ENCODE data around the gene SCAF1. TPM values are rescaled to one million over a fixed set of nuclear protein-coding genes. Genes with fewer than 3 reads are reported as not detected.

Gene SCAF1
- total RNA-seq, 1 experiment from 2014 or later = 6.2 TPM

DNA sequence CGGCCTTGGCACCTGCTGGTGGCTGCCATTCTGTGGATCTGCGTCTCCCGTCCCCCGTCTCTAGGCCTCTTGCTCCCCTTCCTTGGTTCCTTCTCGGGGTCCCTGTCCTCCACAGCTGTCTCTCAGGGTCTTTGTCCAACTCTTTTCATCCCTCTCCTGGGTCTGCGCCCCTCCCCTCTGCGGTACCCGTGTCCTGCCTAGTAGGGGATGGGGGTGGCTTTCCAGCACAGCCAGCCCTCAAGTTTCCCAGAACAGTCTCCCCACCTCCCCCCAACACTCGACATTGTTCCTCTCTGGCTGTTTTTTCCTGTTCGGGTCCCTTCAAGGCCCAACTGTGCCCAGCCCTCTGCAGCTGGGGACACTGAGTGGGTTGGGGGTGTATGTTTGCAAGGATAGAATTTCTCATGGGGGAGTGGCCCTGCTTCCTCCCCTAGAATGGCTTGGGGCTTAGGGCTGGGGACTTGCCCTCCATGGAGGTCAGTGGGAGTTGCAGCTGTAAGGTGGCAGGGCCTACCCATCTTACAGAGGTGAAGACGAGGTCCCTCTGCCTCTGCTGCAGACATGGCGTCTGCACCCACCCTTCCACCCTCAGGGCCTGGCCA lies 46.6 kb downstream of the SCAF1 start:
- in situ Hi-C loops (cut with HindIII; ENCODE audit: low pct_unique_long_range_greater_than_20kb, low sequenced_read_pairs) = no loop called here
- no peak for DNase-seq (ENCODE audit: low read depth, low spot score)

GRCh38 chr19:49689133-49690078 lies 47.4 kb downstream of the SCAF1 start, which contains the start of gene ADM5:
Gene ADM5 (plus strand): TSS chr19:49689594. CDS start chr19:49689838, 244 bp downstream.
- no peak for DNase-seq (ENCODE audit: low read depth, low spot score)
- in situ Hi-C loops (cut with HindIII; ENCODE audit: low pct_unique_long_range_greater_than_20kb, low sequenced_read_pairs) = no loop called here

- in situ Hi-C loops (cut with HindIII; ENCODE audit: low pct_unique_long_range_greater_than_20kb, low sequenced_read_pairs) = no loop called here
- DNase-seq (ENCODE audit: low read depth, low spot score) = no peak
These were observed 48.2 kb downstream of the SCAF1 start for GRCh38 chr19:49690079-49690655.

- in situ Hi-C loops (cut with HindIII; ENCODE audit: low pct_unique_long_range_greater_than_20kb, low sequenced_read_pairs) = no loop called here
- no peak for DNase-seq (ENCODE audit: low read depth, low spot score)
These were observed 48.7 kb downstream of the SCAF1 start, which contains the start of gene CPT1C for GRCh38 chr19:49690656-49691242. Gene CPT1C (plus strand): TSS chr19:49691116. CDS start chr19:49692253, 1,137 bp downstream.

DNA sequence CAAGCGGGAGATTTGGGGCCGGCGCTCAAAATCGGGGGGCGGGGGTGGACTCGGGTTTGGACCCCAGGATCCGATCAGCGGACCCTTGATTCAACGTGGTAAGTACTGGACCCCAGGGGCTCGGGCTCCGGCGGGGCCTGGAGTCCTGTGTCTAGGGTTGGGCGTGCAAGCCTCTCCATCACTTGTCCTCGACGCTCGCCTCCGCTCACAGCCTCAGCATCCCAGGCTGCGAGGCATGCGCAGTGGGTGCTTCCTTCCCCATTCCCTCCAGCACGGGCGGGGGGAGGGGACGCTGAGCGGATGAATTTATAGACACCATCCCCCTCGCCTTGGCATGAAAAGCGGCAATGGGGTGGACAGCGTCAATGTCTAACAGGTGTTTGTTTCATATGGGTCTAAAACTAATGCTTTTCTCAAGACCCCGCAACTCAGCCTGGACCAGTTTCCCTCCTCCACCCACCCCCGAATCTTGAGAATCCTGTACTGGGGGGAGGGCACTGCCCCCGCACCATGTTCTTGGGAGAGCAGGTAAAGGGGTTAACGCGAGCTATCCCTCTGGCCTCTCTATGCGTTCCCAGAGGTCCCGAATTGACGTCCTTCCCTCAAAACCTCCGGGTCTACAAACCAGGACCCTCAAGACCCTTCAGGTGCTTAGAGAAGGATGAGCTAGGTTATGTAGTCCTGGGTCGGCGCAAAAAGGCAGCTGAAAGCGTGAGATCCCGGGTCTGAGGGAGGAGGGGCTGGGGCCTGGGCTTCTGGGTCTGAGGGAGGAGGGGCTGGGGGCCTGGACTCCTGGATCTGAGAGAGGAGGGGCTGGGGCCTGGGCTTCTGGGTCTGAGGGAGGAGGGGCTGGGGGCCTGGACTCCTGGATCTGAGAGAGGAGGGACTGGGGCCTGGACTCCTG lies 49.5 kb downstream of the SCAF1 start:
- in situ Hi-C loops (cut with HindIII; ENCODE audit: low pct_unique_long_range_greater_than_20kb, low sequenced_read_pairs) = no loop called here
- no peak for DNase-seq (ENCODE audit: low read depth, low spot score)

- in situ Hi-C loops (cut with HindIII; ENCODE audit: low pct_unique_long_range_greater_than_20kb, low sequenced_read_pairs) = no loop called here
- no peak for DNase-seq (ENCODE audit: low read depth, low spot score)
These were observed 50.1 kb downstream of the SCAF1 start for GRCh38 chr19:49692147-49692506.

GRCh38 chr19:49696115-49696514 lies 54.1 kb downstream of the SCAF1 start:
- in situ Hi-C loops (cut with HindIII; ENCODE audit: low pct_unique_long_range_greater_than_20kb, low sequenced_read_pairs) = no loop called here
- DNase-seq (ENCODE audit: low read depth, low spot score) = no peak

GRCh38 chr19:49696865-49697264 lies 54.9 kb downstream of the SCAF1 start:
- no peak for DNase-seq (ENCODE audit: low read depth, low spot score)
- in situ Hi-C loops (cut with HindIII; ENCODE audit: low pct_unique_long_range_greater_than_20kb, low sequenced_read_pairs) = no loop called here

DNA sequence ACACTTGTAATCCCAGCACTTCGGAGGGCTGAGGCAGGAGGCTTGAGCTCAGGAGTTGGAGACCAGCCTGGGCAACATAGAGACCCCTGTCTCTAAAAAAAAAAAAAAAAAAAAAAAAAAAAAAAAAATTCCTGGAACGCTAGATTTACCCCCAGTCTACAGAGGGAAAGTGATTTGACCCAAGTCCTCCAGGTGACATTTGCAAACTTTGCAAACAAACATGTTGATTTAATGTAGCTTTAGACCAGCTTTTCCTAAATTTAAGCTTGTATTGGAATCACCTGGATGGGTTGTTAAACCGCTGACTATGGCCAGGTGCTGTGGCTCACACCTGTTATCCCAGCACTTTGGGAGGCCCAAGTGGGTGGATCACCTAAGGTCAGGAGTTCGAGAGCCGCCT lies 57.4 kb downstream of the SCAF1 start:
- in situ Hi-C loops (cut with HindIII; ENCODE audit: low pct_unique_long_range_greater_than_20kb, low sequenced_read_pairs) = no loop called here

GRCh38 chr19:49700563-49700962 lies 58.6 kb downstream of the SCAF1 start:
- in situ Hi-C loops (cut with HindIII; ENCODE audit: low pct_unique_long_range_greater_than_20kb, low sequenced_read_pairs) = no loop called here
- DNase-seq (ENCODE audit: low read depth, low spot score) = no peak

More for the DNA sequence above, 57.4 kb downstream of the SCAF1 start:
- DNase-seq (ENCODE audit: low read depth, low spot score) = no peak

GRCh38 chr19:49701271-49701786 lies 59.3 kb downstream of the SCAF1 start:
- no peak for DNase-seq (ENCODE audit: low read depth, low spot score)
- in situ Hi-C loops (cut with HindIII; ENCODE audit: low pct_unique_long_range_greater_than_20kb, low sequenced_read_pairs) = no loop called here

GRCh38 chr19:49704888-49705642 lies 63.1 kb downstream of the SCAF1 start:
- no peak for DNase-seq (ENCODE audit: low read depth, low spot score)
- in situ Hi-C loops (cut with HindIII; ENCODE audit: low pct_unique_long_range_greater_than_20kb, low sequenced_read_pairs) = no loop called here

GRCh38 chr19:49705919-49706318 lies 63.9 kb downstream of the SCAF1 start:
- DNase-seq (ENCODE audit: low read depth, low spot score) = no peak
- in situ Hi-C loops (cut with HindIII; ENCODE audit: low pct_unique_long_range_greater_than_20kb, low sequenced_read_pairs) = no loop called here

Data from SK-MEL-5 (cell line).